ENCODE data around the gene GSTO2.

The GSTO2 gene

GRCh38 chr10:104281694-104282093 lies 12.7 kb downstream of the GSTO2 start:
- DNase-seq (ENCODE audit: low spot score) = no peak

DNA sequence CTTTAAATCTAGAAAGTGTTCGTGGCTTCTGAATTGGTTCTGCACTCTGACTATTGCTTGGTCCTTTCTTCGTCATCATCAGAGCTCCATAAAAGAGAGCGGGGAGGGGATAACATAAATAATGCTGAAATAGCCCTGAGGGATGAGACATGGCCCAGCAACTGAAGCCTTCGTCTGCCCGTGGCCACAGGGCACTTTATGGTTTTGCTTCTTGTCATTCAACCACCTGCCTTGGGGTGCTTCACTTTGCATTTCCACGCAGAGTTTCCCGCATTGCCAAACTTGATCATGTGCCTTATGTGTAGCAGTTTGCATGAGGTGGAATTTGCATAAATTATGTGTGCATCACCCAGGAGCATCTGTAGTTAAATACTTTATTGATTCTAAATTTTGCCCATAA lies 15.9 kb downstream of the GSTO2 start:
- no peak for DNase-seq (ENCODE audit: low spot score)

GRCh38 chr10:104286939-104287338 lies 18.0 kb downstream of the GSTO2 start:
- no peak for DNase-seq (ENCODE audit: low spot score)

- DNase-seq (ENCODE audit: low spot score) = no peak
Measured at GRCh38 chr10:104288355-104288754, 19.4 kb downstream of the GSTO2 start.

DNA sequence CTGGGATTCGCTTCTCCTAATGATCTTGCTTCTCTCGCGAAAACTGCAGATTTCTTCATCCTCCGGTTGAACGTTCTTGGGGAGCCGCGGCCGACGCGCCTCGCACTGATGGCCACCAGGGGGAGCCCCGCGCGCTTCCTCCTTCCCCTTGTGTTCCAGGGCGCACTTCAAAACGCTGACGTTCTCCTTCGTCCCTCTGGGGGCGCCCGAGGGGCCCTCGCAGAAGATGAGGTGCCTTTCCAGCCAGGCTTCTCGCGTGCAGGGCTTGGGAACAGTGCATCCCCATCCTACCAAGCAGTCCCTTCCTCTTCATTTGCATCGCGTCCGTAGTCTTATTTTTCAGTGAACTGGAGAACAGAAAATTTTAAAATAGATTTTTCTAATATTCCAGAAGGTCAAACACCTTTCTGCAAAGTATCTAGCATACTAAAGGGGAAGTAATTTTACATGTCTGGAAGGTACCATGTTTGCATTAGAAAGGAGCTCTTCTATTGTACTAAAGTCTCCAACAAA lies 22.5 kb downstream of the GSTO2 start:
- peak; percentile 85 for DNase-seq (ENCODE audit: low spot score)

DNA sequence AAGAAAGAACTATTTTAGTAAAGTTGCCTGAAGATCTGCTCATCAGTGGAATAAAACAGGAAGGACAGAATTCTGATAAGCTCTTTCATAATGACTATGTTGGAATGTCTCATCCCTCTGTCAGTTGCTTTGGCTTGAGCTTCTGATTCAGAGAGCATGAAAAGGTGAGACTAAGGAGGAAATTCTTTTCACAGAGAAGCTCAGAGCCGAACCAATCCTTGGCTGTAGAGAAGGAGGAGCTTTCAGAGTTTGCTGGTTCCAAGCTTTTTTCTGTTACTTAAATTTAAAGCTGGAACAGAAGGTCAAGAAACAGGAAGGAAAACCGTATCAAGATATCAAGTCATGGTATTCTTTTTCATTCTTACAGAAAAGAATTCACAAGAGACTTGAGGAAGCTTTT lies 24.0 kb downstream of the GSTO2 start:
- DNase-seq (ENCODE audit: low spot score) = no peak

- no peak for DNase-seq (ENCODE audit: low spot score)
Measured at GRCh38 chr10:104293781-104294321, 24.9 kb downstream of the GSTO2 start.

- no peak for DNase-seq (ENCODE audit: low spot score)
Measured at GRCh38 chr10:104296687-104297436, 27.9 kb downstream of the GSTO2 start.

- peak; percentile 71 for DNase-seq (ENCODE audit: low spot score)
Measured at GRCh38 chr10:104297697-104298660, 29.0 kb downstream of the GSTO2 start.

- peak; percentile 80 for DNase-seq (ENCODE audit: low spot score)
Measured at GRCh38 chr10:104299031-104299904, 30.3 kb downstream of the GSTO2 start.

DNA sequence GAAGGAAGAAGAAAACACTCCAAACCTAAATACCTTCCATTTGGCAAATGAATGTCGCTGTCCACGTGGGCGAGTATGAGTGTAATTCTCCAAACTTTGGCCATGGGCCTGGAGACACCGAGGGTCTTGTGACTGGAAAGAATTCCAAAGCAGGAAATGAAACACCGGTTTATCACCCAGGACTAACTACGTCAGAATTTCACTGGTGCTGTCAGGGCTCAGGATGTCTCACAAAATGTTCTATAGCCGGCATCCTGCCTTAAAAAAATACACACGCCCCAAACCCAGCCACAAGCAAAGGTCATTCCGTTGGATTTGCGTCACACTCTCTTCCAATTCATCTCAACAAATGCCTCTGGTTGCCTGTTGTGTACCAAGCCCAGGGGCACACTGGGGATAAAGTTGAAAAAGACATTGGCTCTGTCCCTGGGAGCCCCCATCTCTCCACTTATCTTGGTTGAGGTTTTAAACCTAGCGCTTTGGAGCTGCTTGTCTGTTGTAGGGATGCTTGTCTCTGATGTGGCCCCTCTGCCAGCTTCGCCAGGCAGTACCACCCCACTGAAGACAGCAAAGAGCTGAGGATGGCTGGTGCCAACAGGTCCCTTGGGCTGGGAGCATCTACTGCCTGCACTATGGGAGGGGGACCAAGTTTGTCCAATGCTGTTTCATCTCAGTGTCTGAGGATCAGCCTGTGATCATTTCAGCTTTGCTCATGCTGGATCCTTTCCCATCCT lies 31.2 kb downstream of the GSTO2 start:
- peak; percentile 99 for DNase-seq (ENCODE audit: low spot score)

- DNase-seq (ENCODE audit: low spot score) = peak; percentile 95
Measured at GRCh38 chr10:104300736-104301292, 31.8 kb downstream of the GSTO2 start.

DNA sequence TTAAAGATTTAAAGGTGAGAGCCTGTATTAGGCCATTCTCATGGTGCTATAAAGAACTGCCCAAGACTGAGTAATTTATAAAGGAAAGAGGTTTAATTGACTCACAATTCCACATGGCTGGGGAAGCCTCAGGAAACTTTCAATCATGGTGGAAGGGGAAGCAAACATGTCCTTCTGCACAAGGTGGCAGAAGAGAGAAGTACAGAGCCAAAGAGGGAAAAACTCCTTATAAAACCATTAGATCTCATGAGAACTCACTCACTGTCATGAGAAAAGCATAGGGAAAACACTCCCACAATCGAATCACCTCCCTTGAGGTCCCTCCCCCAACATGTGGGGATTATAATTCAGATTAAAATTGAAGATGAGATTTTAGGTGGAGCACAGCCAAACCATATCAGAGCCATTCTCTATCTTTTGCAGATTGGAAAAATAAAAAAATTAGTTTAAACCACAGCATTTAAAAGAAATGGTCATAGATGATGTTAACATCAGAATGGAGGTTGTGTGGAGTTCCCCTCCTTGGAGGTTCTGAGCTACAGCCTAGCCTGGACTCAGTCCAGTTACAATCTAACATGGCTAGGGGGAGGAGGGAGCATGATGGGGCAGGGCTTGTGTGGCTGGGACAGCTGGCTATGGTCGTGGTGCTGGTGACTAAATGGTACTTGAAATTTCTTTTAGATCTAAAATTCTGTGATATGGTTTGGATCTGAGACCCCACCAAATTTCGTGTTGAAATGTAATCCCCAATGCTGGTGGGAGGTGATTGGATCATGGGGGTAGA lies 33.1 kb downstream of the GSTO2 start:
- DNase-seq (ENCODE audit: low spot score) = no peak

- no peak for DNase-seq (ENCODE audit: low spot score)
Measured at GRCh38 chr10:104303594-104304355, 34.8 kb downstream of the GSTO2 start.

- no peak for DNase-seq (ENCODE audit: low spot score)
Measured at GRCh38 chr10:104304356-104304745, 35.4 kb downstream of the GSTO2 start.

DNA sequence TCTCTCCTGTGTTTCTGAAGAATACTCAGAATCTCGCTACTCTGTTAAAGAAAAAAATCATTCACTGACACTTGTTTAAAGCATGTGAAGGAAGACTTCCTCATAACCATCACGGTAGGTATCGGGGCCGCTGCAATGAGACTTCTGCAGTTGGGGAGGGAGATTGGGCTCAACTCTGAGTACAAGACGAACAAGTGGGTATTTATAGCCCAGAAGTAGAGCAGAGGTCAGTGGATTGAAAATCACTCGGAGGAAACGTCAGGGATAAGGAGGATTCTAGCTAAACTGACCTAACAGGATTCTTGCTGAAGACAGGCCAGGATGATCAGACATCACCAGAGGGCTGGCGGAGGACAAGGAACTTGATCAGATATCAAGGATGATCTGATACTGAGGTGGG lies 35.9 kb downstream of the GSTO2 start:
- no peak for DNase-seq (ENCODE audit: low spot score)

DNA sequence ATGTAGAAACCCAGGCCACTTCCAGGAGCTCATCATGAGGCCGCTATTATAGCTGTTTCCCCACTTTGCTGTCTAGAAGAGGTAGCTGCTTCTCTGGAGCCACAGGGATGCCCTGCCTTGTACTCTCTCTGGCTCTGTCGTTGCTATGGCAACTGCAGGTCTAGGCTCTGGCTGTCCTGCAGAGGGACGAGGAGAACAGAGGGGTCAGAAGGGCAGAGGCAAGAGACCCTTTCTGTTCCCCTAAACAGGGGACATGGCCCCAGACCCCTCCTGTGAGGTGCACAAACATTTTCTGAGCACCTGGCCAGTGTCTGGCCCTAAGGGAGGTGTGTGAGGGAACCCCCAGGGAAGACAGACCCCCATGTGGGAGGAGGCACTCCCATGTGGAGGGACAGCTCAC lies 37.9 kb downstream of the GSTO2 start:
- no peak for DNase-seq (ENCODE audit: low spot score)

- no peak for DNase-seq (ENCODE audit: low spot score)
Measured at GRCh38 chr10:104307576-104308438, 38.8 kb downstream of the GSTO2 start.

All from kidney capillary endothelial cell (primary cell).